C1 segment of cervical spinal cord (tissue), 14 donors: Measurements from ENCODE around the gene NFIA.

Source experiments
- DNase-seq, 14 donors: peaks; one replicate each; lab custom pipeline; 2025; lab: John Stamatoyannopoulos, UW

NFIA gene

DNA sequence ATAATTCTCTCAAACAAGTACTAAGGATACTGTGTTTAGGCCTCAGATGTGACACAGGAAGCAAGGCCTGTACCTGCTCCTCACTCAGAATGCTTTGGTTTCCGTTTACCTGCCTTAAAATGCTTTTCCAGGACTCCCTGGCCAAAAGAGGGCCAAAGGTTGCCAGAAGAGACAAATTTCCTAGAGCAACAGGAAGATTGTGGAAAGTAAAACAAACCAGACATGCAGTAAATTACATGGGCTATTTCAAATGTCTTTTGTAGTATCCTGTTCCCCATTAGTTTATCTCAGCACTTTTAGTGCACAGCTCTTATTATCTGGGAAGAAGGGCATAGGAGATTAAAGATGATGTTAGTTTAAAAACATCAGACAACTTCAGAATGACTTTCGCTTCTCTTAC, 280.0 kb downstream of the NFIA start:
- no peak for DNase-seq

DNA sequence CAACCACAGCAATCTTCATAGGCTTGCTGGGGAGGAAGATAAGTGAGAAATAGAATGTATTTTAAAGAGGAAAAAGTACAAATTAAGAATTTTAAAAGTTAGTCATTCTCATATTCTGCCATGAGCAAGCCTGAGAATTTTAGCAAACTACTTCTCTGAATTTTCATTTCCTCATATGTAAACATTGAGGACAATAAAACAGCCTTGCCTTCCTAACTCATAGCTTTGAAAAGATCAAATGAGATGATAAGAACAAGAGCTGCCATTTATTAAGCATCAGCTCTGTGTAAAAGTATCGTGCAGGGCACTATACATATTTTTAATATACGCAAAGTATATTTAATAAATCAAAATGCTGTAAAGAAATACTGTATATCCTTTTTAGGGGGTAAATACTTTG, 286.0 kb downstream of the NFIA start:
- DNase-seq: no peak

DNA sequence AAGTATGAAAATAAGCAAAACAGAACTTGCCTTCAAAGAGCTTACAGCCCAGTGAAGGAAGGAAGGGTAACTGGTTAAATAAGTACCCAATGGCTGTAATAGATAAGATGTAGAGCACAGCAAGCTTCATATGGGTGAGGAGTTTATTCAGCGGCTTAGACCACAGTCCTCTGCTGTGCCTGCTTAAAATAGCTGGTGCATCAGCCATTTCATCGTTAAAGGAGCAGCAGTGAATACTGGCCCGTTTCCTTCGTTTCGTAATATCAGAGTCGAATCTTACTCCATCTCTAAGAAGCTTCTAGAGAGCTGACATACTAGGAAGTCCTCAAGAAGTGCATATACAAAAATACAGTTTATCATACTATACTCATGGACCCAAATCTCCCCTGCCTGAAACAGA, 286.5 kb downstream of the NFIA start:
- DNase-seq: peak in 1 of 14 donors; percentile 20

DNA sequence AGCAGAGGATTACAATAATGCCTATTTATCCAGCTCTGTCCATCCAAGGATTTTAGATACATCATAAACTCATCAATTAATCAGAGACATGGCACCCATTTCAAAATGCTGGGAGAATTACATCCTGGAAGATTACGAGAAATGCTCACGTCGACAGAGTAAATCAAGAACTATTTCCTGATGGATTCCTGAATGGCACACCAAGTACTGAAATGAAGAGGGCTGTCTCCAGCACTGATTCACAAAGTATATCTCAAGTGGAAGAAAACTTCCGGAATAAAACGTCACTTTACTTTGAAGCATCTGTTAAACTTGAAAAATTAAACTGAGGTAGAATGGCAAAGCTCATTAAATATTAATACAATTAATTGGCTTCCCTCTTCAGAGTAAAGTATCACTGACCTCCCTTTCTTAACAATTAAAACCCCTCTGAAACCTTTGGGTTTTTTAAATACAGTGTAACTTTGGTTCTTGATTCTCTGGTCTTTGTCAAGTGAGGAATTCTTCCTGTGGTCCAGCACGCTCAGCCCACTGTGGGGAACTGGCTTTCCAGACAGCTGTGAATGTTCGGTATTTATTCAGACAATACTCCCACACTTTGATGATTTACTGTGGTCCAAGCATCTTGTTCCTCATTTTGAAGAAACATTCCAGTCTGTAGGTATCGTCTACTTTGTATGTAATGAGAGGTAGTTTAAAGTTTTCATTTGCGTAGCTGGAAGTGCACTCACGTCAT, 288.0 kb downstream of the NFIA start:
- DNase-seq: no peak

DNA sequence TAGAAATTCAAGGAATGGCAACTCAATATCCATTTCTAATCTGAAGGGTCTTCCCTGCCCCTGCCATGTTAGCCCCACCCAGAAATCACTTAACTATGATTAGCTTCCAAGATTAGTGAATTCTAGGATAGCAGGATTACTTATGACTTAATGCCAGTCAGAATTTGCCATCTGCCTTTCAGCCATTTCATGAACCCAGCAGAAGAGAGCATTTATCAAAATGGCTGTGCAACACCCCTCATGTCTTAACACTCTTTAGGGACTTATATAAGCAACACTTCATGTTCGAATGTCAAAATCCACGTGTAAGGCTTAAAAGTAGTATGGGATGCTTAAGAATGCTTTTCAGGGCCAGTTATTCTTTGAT, 288.5 kb downstream of the NFIA start:
- no peak for DNase-seq

DNA sequence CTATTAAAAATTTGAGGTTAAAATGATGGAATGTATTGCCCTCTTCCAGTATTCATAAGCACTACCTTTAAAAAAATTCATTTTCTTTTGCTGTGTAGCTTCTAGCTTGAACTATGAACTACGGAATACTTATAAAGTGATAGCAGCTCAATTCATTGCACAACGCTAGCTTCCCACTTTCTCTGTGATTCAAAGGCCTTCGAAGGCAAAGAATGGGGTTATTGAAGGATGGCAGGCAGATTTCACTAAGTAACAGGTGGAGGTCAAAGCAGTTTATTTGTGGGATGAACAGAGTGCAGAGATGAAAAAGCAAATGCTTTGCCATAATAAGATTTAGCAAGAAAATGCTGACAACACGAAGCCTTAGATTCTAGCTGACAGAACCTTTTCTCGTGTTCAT, 290.6 kb downstream of the NFIA start:
- no peak for DNase-seq

DNA sequence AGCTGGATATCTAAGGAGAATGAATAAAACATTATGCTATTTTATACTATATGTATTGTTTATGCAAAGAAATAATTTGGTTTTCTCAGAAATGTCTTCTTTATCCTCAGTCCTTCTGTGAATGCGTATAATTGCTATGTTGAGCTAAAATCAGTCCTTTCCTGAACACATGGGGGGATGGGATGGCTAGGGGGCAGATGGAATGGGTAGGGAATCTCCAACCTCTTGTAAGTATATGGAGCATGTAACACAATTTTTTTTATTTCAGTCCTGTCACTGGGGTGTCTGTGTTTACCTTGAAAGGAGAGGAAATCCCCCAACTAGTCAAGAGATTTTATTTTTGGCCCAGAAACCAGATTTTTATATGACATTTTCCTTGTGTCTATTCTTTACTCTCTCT, 291.8 kb downstream of the NFIA start:
- DNase-seq: no peak

DNA sequence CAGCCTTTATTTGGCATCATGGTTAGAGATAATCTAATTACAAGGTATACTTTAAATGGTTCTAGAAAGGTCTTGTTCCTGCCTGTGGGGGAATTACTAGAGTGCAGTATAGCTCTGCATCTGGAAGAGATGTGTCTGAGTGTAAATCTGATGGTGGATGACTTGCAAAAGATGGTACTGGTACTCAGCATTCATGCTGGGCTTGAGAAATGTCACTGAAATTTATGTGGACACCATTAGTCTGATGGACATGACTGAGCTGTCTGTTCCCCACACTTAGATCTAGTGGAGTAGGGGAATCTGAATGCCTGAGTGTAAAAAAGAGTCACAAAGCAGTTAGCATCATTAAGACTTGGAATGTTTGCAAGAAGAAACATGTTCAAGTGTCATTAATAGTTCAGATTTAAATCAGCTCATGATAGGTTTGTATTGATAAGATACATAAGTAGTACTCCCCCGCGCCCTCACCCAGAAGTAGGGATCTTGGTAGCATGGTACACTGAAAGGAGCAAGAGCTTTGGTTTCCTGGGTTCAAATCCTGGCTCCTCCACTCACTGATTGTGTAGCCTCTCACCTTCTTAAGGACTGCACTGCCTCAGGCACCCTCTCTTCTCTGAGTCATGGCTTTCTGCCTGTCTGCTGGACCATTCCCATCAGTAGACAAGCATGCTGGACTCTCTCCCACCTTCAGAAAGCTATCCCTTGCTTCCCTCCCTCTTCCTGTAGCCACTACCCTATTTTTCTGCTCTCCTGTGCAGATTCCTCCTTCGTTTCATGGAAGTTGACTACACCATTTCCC, 292.9 kb downstream of the NFIA start:
- no peak for DNase-seq

DNA sequence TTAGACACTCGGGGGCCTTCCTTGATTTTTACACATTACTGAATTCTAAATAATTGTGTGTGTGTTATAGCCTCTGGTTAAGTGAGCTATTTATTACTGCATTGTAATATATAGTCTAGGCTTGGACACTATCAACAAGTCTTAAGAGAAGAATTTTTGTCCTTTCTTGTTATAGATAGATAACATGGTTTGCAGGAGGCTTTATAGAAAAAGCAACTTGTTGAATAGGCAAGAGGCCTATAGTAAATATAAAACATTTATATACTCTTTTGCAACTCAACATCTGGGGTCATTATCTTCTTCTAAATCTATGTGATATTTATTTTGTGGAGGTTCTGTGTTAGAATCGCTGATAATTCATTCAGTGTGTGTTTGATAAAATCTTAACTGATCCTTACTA, 293.8 kb downstream of the NFIA start:
- DNase-seq: no peak

DNA sequence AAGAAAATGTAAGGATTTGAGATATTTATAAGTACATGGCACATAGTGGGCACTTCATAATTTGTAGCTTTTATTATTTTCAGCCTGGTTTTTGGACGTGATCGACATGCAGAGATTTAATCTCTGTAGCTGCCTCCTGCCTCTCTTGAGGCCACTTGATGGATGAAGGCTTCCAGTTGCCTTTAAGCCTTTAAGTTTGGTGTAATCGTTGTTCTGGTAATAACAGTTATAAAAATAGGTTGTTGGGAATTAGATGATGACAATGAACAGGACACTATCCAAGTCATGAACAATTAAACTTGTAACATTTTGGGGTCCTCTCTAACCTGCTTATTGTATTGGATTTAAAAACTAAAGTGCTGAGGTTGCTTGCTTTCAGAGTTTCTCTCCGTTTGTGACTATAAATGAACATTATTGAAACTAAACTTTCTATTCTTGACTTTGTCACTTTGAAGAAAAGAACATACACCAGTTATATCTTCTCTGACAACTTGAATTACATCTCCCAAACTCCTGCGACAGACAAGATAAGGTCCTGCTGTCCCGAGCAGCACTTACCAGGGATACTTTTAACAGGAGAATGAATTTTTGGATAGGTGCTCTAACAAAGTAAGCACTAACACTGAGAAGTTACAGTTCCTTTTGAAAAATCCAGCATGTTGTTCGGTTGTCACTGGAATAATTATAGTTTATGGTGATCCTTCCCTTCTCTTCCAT, 295.0 kb downstream of the NFIA start:
- no peak for DNase-seq

DNA sequence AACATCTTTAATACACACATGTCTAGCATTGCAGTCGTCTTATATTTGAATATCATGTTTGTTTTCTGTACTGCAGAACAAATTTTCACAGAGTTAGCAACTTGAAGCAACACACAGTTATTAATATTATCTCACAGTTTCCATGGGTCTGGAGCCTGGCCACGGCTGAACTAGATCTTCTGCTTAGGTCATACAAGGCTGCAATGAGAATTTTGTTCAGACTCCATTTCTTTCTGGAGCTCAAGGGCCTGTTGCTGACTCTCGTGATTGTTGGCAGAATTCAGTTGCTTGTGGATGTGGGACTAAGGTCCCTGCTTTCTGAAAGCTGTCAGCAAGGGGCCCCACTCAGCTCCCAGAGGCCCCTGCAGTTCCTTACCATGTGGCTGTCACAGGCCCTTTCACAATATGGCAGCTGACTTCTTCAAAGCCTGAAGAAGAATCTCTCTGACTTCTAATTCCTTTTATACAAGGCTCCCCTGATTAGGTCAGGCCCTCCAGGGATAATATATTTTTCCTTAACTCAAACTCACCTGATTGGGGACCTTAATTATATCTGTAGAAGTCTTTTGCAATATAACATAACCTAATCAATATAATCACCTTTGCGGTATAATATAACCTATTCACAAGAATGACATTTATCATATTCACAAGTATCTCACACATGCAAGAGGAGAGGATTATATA, 296.3 kb downstream of the NFIA start:
- DNase-seq: no peak

DNA sequence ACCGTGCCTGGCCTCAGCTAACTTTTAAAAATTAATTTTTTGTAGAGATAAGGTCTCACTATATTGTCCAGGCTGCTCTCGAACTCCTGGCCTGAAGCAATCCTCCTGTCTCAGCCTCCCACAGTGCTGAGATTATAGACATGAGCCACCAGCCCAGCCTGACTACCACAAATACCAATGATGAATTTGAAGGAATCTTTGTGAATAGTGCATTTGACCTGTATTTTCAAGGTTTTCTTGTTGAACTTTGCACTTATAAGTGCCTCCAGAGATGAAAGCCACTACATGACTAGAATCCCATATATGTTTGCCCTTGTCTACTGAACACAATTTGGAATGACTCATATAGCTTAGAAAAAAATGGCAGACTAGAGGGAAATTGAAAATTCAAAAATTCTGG, 297.3 kb downstream of the NFIA start:
- no peak for DNase-seq

DNA sequence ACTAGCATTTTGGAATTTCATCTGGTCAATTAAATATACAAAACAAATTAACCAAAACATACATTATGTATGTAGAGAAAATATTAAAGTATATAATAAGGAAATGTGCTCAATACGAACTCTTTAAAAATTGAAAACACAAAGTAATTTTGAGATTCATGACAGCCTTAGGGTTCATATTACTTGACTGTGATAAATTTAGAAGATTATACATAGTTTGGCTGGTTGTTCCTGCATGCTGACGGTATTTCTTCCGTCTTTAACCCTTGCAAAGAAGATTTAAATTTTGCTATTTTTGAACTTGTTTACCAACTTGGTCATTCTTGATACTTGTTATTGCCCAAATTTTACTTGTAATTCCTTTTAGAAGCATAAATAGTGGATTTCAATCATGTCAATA, 298.2 kb downstream of the NFIA start:
- no peak for DNase-seq

DNA sequence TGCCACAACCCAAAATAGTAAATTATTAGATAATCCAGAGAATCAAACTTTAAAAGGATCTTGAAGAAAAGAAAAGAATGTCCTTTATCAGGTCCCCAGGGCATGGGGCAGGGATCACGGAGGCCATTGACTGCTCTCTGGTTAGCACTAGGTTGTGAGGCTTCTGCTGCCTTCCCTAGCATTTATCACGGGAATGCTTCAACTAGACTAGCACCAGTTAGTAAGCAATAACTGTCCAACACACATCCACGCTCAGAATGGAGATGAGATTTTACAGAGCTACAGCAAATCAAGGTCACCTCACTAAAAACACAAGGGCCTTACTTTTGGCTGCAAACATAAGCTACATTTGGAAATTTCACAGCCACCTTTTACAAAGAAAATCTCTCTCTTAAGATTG, 304.0 kb downstream of the NFIA start:
- no peak for DNase-seq

DNA sequence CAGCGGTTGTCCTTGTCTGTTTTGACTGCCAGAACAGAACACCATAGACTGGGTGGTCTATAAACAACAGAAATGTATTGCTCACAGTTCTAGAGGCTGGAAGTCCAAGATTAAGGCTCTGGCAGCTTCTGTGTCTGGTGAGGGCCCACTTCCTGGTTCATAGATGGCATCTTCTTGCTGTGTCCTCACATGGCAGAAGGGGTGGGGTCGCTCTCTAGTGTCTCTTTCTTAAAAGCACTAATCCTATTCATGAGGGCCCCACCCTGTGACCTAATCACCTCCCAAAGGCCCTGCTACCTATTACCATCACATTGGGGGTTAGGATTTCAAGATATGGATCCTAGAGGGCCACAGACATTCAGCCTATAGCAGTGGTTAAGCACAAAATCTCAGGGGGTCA, 304.4 kb downstream of the NFIA start:
- DNase-seq: no peak

DNA sequence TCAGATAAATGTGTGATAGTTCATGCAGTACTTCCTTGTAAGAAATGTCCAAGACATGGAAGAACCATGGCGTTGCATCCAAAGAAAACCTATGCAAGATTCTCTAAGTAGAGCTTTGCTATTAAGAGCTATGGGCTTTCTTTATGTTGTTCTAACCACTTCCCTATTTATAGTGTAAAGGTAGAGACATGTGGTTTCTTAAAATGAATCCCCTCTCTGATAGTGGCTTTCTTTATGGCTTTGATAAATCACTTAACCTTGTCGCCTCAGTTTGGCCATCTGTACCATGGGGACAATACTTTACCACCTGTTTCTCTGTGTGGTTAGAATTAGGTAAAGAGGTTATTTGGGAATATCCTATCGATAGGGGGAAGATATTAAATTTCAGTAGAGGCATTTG, 305.5 kb downstream of the NFIA start:
- DNase-seq: no peak

DNA sequence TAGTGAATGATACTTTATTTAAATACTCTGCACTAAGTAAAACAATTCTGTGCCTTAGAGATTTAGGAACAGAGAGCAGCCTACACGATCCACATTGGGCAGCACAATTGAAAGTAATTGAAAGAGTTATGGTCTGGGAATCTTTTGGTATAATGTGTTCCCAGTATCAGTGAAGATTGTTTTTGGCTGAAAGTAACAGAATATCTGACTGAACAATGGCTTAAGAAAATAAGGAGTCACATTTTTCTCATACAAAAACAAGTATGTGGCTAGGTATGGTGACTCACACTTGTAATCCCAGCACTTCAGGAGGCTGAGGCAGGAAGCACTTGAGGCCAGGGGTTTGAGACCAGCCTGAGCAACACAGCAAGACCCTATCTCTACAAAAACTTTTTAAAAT, 306.2 kb downstream of the NFIA start:
- DNase-seq: no peak

DNA sequence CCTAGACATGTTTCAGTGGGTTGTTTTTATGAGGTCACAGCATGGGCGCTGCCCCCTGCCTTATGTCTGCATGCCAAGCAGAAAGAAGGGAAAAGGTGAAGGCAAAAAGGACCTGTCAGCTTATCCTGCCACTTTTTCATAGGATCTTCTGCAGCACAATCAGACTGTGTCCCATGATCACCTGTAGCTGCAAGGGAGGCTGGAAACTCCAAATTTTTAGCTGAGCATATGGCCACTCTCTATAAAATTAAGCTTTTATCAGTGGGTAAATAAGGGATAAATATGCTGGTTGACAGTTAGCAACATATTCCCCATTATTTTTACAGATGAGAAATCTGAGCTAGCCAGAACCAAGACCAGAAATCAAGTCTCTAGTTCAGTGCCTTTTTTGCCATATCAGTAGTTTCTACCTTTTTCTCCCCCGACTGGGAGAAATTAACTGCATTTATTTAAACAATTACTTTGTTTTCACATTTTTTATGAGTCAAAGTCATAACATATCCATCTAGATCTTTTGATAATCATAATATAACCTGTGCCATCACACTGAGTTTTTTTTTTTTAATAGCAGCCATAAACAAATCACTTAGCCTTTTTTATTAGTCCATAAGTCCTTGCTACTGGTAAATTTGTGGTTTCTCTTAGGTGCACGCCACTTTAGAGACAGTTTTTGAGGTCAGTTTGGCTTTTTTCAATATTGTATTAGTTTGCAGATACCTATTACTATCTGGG, 307.0 kb downstream of the NFIA start:
- DNase-seq: no peak

DNA sequence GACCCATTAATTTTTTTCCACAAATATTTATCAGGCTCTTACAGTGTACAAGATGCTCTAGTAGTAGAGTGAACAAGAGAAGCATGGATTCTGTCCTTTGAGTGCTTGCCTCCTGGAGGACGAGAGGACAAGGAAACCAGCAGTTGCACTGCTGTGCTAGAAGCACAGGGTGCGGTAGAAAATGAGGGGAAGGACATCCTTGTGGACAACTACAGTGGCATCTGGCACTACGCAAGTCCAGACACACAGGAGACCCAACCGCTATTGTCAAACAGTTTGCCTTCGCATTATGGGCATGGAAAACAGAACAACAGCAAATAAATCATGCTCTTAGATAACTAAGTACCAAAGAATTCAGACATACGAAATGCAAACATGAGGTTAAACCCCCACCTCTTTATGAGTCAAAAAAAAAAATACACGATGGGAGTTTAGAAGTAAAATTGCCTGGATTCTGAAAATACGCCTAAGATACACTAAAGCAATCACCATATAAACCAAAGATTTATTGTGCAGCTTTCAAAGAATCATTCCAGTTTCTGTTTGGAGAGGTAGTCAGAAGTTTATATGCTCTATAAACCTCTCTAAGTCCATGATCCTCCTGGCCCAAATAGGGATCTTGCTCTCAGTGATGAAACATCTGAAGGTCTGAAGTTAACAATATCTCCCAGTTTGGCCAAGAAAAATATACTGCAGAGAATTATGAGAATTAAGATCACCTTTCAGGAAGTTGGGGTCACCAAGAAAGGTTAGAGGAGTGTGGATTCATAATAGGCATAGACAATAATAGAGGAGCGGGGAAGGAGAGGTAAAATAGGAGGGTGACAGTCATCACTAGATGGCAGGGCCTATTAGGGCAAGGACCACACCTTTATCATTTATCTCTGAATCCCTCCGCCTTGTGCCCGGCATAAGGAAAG, 307.8 kb downstream of the NFIA start:
- DNase-seq: no peak

DNA sequence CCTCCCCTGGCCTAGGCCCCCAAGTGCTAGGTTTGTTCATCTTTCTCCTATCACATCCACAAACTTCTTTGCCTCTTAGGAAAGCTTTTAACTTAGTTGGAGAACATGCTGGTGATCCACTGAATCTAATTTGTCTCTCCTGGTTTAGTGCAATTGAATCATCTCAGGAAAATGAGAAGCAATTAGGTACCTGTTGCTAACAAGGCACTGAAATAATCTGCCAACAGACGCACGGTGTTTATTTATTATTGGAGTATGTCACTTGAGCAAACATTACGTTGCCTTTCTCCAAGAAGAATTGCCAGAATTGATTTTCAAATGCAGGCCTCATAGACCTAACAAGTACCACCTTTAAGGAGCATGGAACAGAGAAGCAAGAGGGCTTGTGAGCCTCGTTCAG, 309.4 kb downstream of the NFIA start:
- no peak for DNase-seq
